ENCODE data around the gene TNIP2.
"Not testable (repeated sequence)": the region's sequence is repeated elsewhere in the genome, so short reads cannot be mapped to it uniquely, and the experiment has no call there.

Gene TNIP2

GRCh38 chr4:2771264-2771663 lies 15.1 kb upstream of the TNIP2 start:
- DNase-seq (ENCODE audit: low spot score) (no peak), FAIRE-seq (no peak)

- FAIRE-seq = no peak
- no peak for DNase-seq (ENCODE audit: low spot score)
Measured at GRCh38 chr4:2768921-2769336, 12.8 kb upstream of the TNIP2 start.

- DNase-seq (ENCODE audit: low spot score) = no peak
- FAIRE-seq = no peak
Measured at GRCh38 chr4:2768124-2768523, 12.0 kb upstream of the TNIP2 start.

- FAIRE-seq (no peak), DNase-seq (ENCODE audit: low spot score) (no peak)
Measured at GRCh38 chr4:2767705-2768074, 11.6 kb upstream of the TNIP2 start.

- DNase-seq (ENCODE audit: low spot score) (no peak), FAIRE-seq (no peak)
Measured at GRCh38 chr4:2767046-2767704, 11.0 kb upstream of the TNIP2 start.

- no peak for FAIRE-seq
- DNase-seq (ENCODE audit: low spot score) = no peak
Measured at GRCh38 chr4:2765832-2766526, 9.8 kb upstream of the TNIP2 start.

GRCh38 chr4:2763511-2763967 lies 7.4 kb upstream of the TNIP2 start:
- FAIRE-seq = no peak
- no peak for DNase-seq (ENCODE audit: low spot score)

- FAIRE-seq; DNase-seq (ENCODE audit: low spot score): not testable (repeated sequence)
Measured at GRCh38 chr4:2762486-2763370, 6.6 kb upstream of the TNIP2 start.

GRCh38 chr4:2762048-2762447 lies 5.9 kb upstream of the TNIP2 start:
- no peak for DNase-seq (ENCODE audit: low spot score)
- FAIRE-seq = no peak

GRCh38 chr4:2761035-2761923 lies 5.1 kb upstream of the TNIP2 start:
- DNase-seq (ENCODE audit: low spot score) = no peak
- FAIRE-seq = no peak

- FAIRE-seq (no peak), DNase-seq (ENCODE audit: low spot score) (no peak)
Measured at GRCh38 chr4:2757426-2757825, 1.3 kb upstream of the TNIP2 start.

- DNase-seq (ENCODE audit: low spot score) = no peak
- no peak for FAIRE-seq
Measured at GRCh38 chr4:2756691-2757350, 685 bp upstream of the TNIP2 start.

GRCh38 chr4:2754848-2755819 lies 1.0 kb downstream of the TNIP2 start:
- DNase-seq (ENCODE audit: low spot score) (no peak), FAIRE-seq (no peak)

- DNase-seq (ENCODE audit: low spot score) (no peak), FAIRE-seq (no peak)
Measured at GRCh38 chr4:2753436-2753835, 2.7 kb downstream of the TNIP2 start.

GRCh38 chr4:2750719-2751605 lies 5.2 kb downstream of the TNIP2 start:
- DNase-seq (ENCODE audit: low spot score) (no peak), FAIRE-seq (no peak)

- FAIRE-seq (no peak), DNase-seq (ENCODE audit: low spot score) (no peak)
Measured at GRCh38 chr4:2746891-2747695, 9.0 kb downstream of the TNIP2 start.

GRCh38 chr4:2745981-2746806 lies 9.9 kb downstream of the TNIP2 start:
- FAIRE-seq = peak; percentile 93
- DNase-seq (ENCODE audit: low spot score) = peak; percentile 91
